Measurements from ENCODE around the gene ZCCHC8.

ZCCHC8 gene

DNA sequence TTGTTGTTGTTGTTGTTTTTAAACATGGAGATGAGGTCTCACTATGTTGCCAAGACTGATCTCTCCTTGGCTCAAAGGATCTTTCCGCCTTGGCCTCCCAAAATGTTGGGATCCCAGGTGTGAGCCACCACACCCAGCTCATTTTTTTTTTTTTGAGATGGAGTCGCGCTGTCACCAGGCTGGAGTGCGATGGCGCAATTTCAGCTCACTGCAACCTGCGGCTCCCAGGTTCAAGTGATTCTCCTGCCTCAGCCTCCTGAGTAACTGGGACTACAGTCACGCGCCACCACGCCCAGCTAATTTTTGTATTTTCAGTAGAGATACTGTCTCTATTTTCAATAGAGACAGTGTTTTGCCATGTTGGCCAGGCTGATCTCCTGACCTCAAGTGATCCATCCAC, 73.3 kb downstream of the ZCCHC8 start:
- DNase-seq (ENCODE audit: low read depth, low spot score) = no peak

DNA sequence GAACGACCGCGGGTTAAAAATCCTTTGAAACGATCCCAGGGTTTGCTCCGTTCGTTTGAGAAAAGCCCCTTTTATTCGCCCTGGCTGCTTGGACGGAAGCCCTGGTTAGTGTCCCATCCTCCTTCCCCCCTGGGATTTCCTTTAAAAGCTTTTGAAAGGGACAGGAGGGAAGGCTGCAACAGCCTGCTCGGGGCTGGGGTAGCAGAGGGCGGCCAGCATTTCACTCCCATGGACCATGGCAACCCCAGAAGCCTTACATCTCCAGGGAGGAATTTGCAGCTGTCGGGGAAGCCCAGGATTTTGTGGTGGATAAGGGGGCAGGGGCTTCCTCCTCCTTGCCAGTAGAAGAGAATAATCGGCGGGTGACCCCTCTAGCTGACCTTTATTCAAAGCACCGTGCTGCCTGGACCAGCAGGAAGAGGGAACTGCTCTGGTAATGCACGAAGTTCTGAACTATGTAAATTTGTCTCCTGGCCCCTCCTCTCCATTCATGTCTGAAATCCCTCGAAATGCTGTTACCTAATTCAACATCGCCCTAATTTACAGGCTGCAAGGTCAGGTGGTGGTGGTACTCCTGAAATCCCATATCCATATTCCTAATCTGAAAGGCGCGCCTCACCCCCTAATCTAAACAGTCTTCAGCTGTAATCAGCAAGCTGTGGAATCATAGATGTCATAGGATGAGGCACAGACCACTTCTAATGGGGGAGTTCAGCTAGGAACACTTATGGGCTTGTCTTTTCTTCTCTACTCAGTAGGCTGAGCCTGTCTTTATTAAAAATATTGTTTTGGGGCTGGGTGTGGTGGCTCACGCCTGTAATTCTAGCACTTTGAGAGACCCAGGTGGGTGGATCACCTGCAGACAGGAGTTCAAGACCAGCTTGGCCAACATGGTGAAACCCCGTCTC, 77.2 kb downstream of the ZCCHC8 start:
- no peak for DNase-seq (ENCODE audit: low read depth, low spot score)

DNA sequence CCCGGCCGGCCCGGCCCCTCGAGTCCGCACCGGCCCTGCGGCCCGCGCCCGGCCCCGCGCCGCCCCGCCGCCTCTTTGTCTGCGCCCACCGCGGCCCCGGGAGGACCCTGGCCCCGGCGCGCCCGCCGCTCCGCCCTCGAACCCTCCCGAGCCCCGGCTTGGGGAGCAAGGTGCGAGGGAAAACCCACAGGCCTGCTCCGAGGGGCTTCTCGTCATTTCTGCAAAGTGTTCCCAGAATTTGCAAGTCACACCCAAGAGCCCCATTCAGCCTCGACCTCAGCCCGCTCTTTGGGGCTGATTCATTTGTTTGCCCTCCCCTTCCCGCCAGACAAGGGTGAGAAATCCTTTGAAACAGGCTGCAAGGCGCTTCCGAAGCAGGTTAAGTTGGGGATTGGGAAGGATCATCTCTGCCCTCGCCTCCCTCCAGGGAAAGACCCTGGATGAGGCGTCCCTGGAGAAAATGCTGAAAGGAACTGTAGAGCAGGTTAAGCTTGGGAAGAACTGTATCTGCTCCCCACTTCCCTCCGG, 77.9 kb downstream of the ZCCHC8 start:
- DNase-seq (ENCODE audit: low read depth, low spot score) = no peak

DNA sequence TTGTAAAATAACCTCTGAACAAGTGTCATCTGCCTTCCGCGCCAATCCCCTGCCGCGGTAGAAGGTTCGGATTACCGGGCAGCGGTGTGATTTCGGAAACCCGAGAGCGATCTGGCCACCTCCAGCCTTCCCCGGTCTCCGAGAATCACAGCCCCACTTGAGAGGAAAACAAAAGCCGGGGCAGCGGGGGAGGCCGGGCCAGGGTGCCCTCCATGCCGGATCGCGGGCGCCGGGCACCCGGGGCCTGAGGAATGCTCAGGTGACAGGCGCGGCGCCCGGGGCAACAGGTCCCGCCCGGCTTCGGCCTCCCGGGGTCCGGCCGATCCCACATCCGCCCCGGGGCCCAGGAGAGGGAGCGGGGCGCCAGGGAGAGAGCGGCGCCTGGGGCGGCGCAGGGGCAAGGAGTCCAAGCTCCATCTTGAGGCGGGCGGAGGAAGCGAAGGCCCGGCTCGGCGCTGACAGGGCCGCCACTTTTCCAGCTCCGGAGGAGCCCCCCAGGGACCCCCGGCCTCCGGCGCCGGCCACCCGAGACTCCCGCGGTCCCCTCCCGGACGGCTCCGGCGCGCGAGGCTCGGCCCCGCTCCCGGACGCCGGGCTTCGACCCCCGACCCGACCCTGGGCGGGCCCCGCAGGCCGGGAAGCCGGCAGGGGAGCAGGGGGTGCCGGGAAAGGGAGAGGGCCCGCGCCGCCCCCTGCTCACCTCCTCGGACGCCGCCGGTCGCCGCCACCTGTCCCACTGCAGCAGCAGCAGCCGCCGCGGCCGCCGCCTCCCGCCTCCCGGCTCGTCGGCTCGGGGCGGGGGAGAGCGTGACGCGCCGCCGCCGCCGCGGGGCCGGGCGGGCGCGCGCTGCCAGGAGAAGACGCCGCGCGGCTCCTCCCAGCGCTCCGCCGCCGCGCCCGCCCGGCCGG, 78.7 kb downstream of the ZCCHC8 start, which contains the start of gene CLIP1:
Gene CLIP1, minus strand, starts transcription at position 849 of the 909 bp plus-strand sequence. CDS start 42,217 bp downstream, outside the sequence.
- no peak for DNase-seq (ENCODE audit: low read depth, low spot score)

Measured in activated CD4-positive, CD25-positive, alpha-beta regulatory T cell treated with anti-CD3 and anti-CD28 coated beads, Interleukin-2, amount 50 U/mL, for 16 hours (primary cell).